PC-9 (cell line): Measurements from ENCODE around the gene TNFAIP6.

Experiments
- EZH2 ChIP-seq: fragments of 200-600 bp; sonication (generic); IDR thresholded peaks from 2 replicates; pipeline ENCODE4 v1.8.0; 2017; ENCODE audit warnings: antibody characterized with exemption, low read depth
- TF ChIP-seq, protein P1 (sequence below): fragments of 200-600 bp; sonication (generic); conservative IDR thresholded peaks from 2 replicates; pipeline ENCODE4 v1.6.1; 2017; ENCODE audit warnings: mixed run types, antibody characterized with exemption, mild to moderate bottlenecking, moderate library complexity

- TF ChIP-seq, protein P1, sequence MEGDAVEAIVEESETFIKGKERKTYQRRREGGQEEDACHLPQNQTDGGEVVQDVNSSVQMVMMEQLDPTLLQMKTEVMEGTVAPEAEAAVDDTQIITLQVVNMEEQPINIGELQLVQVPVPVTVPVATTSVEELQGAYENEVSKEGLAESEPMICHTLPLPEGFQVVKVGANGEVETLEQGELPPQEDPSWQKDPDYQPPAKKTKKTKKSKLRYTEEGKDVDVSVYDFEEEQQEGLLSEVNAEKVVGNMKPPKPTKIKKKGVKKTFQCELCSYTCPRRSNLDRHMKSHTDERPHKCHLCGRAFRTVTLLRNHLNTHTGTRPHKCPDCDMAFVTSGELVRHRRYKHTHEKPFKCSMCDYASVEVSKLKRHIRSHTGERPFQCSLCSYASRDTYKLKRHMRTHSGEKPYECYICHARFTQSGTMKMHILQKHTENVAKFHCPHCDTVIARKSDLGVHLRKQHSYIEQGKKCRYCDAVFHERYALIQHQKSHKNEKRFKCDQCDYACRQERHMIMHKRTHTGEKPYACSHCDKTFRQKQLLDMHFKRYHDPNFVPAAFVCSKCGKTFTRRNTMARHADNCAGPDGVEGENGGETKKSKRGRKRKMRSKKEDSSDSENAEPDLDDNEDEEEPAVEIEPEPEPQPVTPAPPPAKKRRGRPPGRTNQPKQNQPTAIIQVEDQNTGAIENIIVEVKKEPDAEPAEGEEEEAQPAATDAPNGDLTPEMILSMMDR, result no peak
- TF ChIP-seq EZH2, result no peak
Measured at GRCh38 chr2:151337643-151338042, 19.7 kb upstream of the TNFAIP6 start.
